Activated CD4-positive, alpha-beta T cell treated with anti-CD3 and anti-CD28 coated beads, Interleukin-2, Interleukin-6, amounts not matched to agents 100 ng/mL and 50 ng/mL, durations not matched to agents 16 hours and 8 hours (primary cell): ENCODE results near the gene PRCP.

Experiments used
- DNase-seq: peaks from one replicate; pipeline ENCODE4 v3.0.0-alpha.2; 2020

Gene PRCP

DNA sequence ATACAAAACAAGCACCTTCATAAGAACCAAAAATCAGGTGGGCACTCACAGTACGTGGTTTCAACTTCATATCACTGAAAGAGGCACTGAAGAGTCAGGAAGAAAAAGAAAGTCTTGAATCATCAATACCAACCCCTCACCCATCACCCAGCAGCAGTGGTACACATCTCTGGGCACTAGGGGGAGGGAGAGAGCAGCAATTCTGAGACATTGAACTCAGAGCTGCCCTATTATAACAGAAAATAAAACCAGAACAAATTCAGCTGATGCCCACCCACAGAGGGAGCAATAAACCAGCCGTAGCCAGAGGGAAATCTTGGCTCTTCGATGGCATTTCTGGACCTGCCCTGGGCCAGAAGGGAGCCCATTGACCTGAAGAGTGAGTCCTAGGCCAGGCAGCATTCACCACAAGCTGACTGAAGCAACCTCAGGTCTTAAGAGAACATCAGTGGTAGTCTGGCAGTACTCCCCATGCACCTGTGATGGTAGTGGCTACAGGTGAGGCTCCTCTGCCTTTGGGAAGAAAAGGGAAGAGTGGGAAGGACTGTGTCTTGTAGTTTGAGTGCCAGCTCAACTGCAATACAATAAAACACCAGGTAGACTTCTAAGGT is 124.4 kb downstream of the PRCP start:
- DNase-seq = peak; percentile 65

DNA sequence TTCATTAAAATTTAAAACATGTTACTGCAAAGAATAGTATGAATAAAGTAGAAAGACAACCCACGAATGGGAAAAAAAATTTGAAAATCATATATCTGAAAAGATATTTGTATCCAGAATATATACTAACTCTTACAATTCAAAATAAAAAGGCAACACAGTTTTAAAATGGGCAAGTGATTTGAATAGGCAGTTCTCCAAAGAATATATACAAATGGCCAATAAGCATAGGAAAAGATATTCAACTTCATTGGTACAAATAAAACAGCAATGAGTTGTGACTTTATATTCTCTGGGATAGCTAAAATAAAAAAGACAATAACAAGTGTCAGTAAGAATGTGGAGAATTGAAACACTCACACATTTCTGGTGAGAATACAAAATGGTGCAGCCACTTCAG is 125.0 kb downstream of the PRCP start:
- no peak for DNase-seq
